Spinal cord (tissue), 10 donors: ENCODE data around the gene PKP3. TPM values are rescaled to one million over a fixed set of nuclear protein-coding genes. Genes with fewer than 3 reads are reported as not detected.
"Not testable (repeated sequence)": the region's sequence is repeated elsewhere in the genome, so short reads cannot be mapped to it uniquely, and the experiment has no call there.

ENCODE experiments used
- DNase-seq, 6 donors: peaks; one replicate each; pipeline versions ENCODE4 v3.0.0 to v3.0.0-alpha.2; 2013 to 2015; ENCODE audit warnings: low spot score in 6 of 6, low read depth in 4 of 6
- H3K27ac ChIP-seq: one replicate; pipeline ENCODE4 v1.5.1; 2013; ENCODE audit warnings: low read depth, low read length, control low read depth
- H3K27me3 ChIP-seq: one replicate; pipeline ENCODE4 v1.6.1; 2013; ENCODE audit warnings: low read length; ENCODE audit not compliant: control insufficient read depth, insufficient read depth
- H3K36me3 ChIP-seq: one replicate; pipeline ENCODE4 v1.6.1; 2013; ENCODE audit warnings: low read length; ENCODE audit not compliant: control insufficient read depth, insufficient read depth
- H3K4me1 ChIP-seq: one replicate; pipeline ENCODE4 v1.6.1; 2013; ENCODE audit warnings: low read length; ENCODE audit not compliant: control insufficient read depth, insufficient read depth
- H3K4me3 ChIP-seq: one replicate; pipeline ENCODE4 v1.5.1; 2013; ENCODE audit warnings: low read depth, low read length, control low read depth
- H3K9me3 ChIP-seq: one replicate; pipeline ENCODE4 v1.6.1; 2013; ENCODE audit warnings: low read length; ENCODE audit not compliant: control insufficient read depth, insufficient read depth
- WGBS: methylation state at CpG from one replicate; pipeline ENCODE4 v1.1.5; 2013; ENCODE audit warnings: missing lambda C conversion rate; ENCODE audit not compliant: insufficient coverage; 5-methylcytosine and 5-hydroxymethylcytosine counted together
- polyA plus RNA-seq, 2 donors: library from polyadenylated mRNA; unstranded; fragments of 120-200 nt; gene quantifications; one replicate each; pipeline ENCODE4 v1.2.1, GENCODE V29; 2013; ENCODE audit not compliant: insufficient read length in 2 of 2
- total RNA-seq, 2 donors: library from RNA; depleted of rRNA in 1 of 2; stranded (reverse); fragments of 120-200 nt in 1 of 2; fragments of >200 nt in 1 of 2; gene quantifications; one replicate each; pipeline versions ENCODE4 v1.2.3 to v1.2.4, GENCODE V29; 2013 to 2014
- donor health status: healthy.

The PKP3 gene
- total and polyA plus RNA-seq, 4 donors: 0.61 to 1.3 (median 0.73) TPM

- not testable (repeated sequence) for H3K4me1 ChIP-seq, H3K9me3 ChIP-seq, DNase-seq, H3K36me3 ChIP-seq, H3K4me3 ChIP-seq, H3K27ac ChIP-seq
- H3K27me3 ChIP-seq: peaks cover 25% of the 10 kb centered on the region
- 22% methylated on average over 30 of the region's 45 CpGs for WGBS
These were observed 30.8 kb downstream of the PKP3 start for GRCh38 chr11:424766-425165.

- Histone ChIP-seq H3K4me1 (no peaks in the 10 kb centered on the region), H3K9me3 (no peaks in the 10 kb centered on the region), H3K27ac (no peak overlapping the region), H3K36me3 (no peaks in the 10 kb centered on the region), H3K4me3 (no peak overlapping the region), H3K27me3 (peaks cover 19% of the 10 kb centered on the region)
- WGBS: no CpG with 5 or more reads among the region's 4 CpGs
- DNase-seq: peak in 1 of 6 donors; percentile 5
These were observed 31.3 kb downstream of the PKP3 start for GRCh38 chr11:425301-425700.

GRCh38 chr11:426851-427250 is 32.8 kb downstream of the PKP3 start:
- WGBS: 84% methylated on average over 8 of the region's 8 CpGs
- Histone ChIP-seq H3K4me3 (no peak overlapping the region), H3K27ac (no peak overlapping the region), H3K27me3 (peaks cover 17% of the 10 kb centered on the region), H3K4me1 (no peaks in the 10 kb centered on the region), H3K9me3 (no peaks in the 10 kb centered on the region), H3K36me3 (no peaks in the 10 kb centered on the region)
- DNase-seq: no peak

GRCh38 chr11:428295-428694 is 34.3 kb downstream of the PKP3 start:
- no peaks in the 10 kb centered on the region for H3K36me3 ChIP-seq
- WGBS: 91% methylated on average over 24 of the region's 24 CpGs
- H3K27me3 ChIP-seq: peaks cover 17% of the 10 kb centered on the region
- H3K9me3 ChIP-seq: no peaks in the 10 kb centered on the region
- no peak overlapping the region for H3K4me3 ChIP-seq
- no peak overlapping the region for H3K27ac ChIP-seq
- no peak for DNase-seq
- no peaks in the 10 kb centered on the region for H3K4me1 ChIP-seq

GRCh38 chr11:429391-429790 is 35.4 kb downstream of the PKP3 start:
- H3K27me3 ChIP-seq: peaks cover 13% of the 10 kb centered on the region
- WGBS: 89% methylated on average over 25 of the region's 27 CpGs

GRCh38 chr11:429931-430456 is 36.0 kb downstream of the PKP3 start:
- no peaks in the 10 kb centered on the region for H3K4me1 ChIP-seq
- DNase-seq: no peak
- peaks cover 11% of the 10 kb centered on the region for H3K27me3 ChIP-seq
- no peak overlapping the region for H3K27ac ChIP-seq
- H3K36me3 ChIP-seq: no peaks in the 10 kb centered on the region
- H3K9me3 ChIP-seq: no peaks in the 10 kb centered on the region
- no peak overlapping the region for H3K4me3 ChIP-seq
- 58% methylated on average over 23 of the region's 25 CpGs for WGBS

More at GRCh38 chr11:429391-429790, 35.4 kb downstream of the PKP3 start:
- no peaks in the 10 kb centered on the region for H3K9me3 ChIP-seq
- no peaks in the 10 kb centered on the region for H3K4me1 ChIP-seq
- H3K36me3 ChIP-seq: no peaks in the 10 kb centered on the region
- H3K27ac ChIP-seq: no peak overlapping the region
- no peak overlapping the region for H3K4me3 ChIP-seq
- DNase-seq: no peak

GRCh38 chr11:431921-432320 is 37.9 kb downstream of the PKP3 start:
- H3K36me3 ChIP-seq: no peaks in the 10 kb centered on the region
- H3K27me3 ChIP-seq: peaks cover 3% of the 10 kb centered on the region
- no peak for DNase-seq
- H3K9me3 ChIP-seq: no peaks in the 10 kb centered on the region
- WGBS: 84% methylated on average over 13 of the region's 13 CpGs
- H3K4me3 ChIP-seq: no peak overlapping the region
- H3K27ac ChIP-seq: no peak overlapping the region
- H3K4me1 ChIP-seq: no peaks in the 10 kb centered on the region

- no peaks in the 10 kb centered on the region for H3K27me3 ChIP-seq
- WGBS: 89% methylated on average over 19 of the region's 20 CpGs
- H3K36me3 ChIP-seq: no peaks in the 10 kb centered on the region
- no peak overlapping the region for H3K27ac ChIP-seq
- no peak for DNase-seq
- no peak overlapping the region for H3K4me3 ChIP-seq
- H3K4me1 ChIP-seq: no peaks in the 10 kb centered on the region
- no peaks in the 10 kb centered on the region for H3K9me3 ChIP-seq
These were observed 38.6 kb downstream of the PKP3 start for GRCh38 chr11:432501-433100.

- Histone ChIP-seq H3K36me3 (no peaks in the 10 kb centered on the region), H3K4me1 (no peaks in the 10 kb centered on the region), H3K27ac (no peak overlapping the region), H3K4me3 (no peak overlapping the region), H3K27me3 (no peaks in the 10 kb centered on the region), H3K9me3 (no peaks in the 10 kb centered on the region)
- DNase-seq: no peak
- WGBS: 90% methylated on average over 16 of the region's 17 CpGs
These were observed 39.1 kb downstream of the PKP3 start for GRCh38 chr11:433111-433510.

GRCh38 chr11:433641-434040 is 39.6 kb downstream of the PKP3 start:
- whole genome bisulfite sequencing: 86% methylated on average over 19 of the region's 20 CpGs
- H3K36me3 ChIP-seq: no peaks in the 10 kb centered on the region
- H3K27me3 ChIP-seq: no peaks in the 10 kb centered on the region
- H3K4me3 ChIP-seq: no peak overlapping the region
- no peak overlapping the region for H3K27ac ChIP-seq
- H3K4me1 ChIP-seq: no peaks in the 10 kb centered on the region
- H3K9me3 ChIP-seq: no peaks in the 10 kb centered on the region
- DNase-seq: no peak
